Measurements from ENCODE around the gene PYURF. TPM values are rescaled to one million over a fixed set of nuclear protein-coding genes. Genes with fewer than 3 reads are reported as not detected.

The PYURF gene
- total and polyA plus RNA-seq, 2 of the 4 experiments (the other 2 are of a cell fraction) = 40.2 to 43.4 TPM

DNA sequence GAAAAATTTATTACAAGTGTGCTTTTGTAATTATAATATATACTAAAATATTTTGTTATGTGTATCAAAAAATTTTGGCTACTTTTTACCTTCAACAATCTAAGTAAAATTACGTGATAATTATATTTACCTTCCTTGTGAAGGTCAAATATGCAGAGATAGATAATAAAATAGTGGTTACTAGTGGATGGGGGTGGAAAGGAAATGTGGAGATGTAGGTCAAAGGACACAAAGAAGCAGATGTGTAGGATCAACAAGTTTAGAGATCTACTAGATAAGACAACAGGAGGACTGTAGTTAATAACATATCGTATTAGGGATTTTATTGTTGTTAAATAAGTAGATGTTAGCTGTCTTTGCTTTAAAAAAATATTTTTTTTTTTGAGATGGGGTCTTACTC lies 45.3 kb downstream of the PYURF start:
- ATAC-seq (ENCODE audit: low read depth) = no peak
- intact Hi-C loops (cut with micrococcal nuclease) = no loop called here
- Histone ChIP-seq H3K56ac (ENCODE audit: extremely low read depth, insufficient read depth, low read length) (no peak overlapping the region), H2AK5ac (ENCODE audit: low read depth, low read length) (no peak overlapping the region), H2AK9ac (replicated peaks; ENCODE audit: low read depth, low read length, poor library complexity) (no peak overlapping the region), H3K9me3 (ENCODE audit: control insufficient read depth, insufficient read depth, low read length) (no peaks in the 10 kb centered on the region), H2BK20ac (ENCODE audit: low read depth, low read length) (no peak overlapping the region), H4K91ac (ENCODE audit: insufficient read depth, low read depth, low read length) (no peak overlapping the region), H3K9ac (ENCODE audit: low read depth, low read length) (no peak overlapping the region), H2BK120ac (ENCODE audit: low read depth, low read length) (no peak overlapping the region), H3K4me1 (ENCODE audit: control insufficient read depth, insufficient read depth, low read length) (no peaks in the 10 kb centered on the region), H3K27me3 (ENCODE audit: control insufficient read depth, insufficient read depth, low read length) (peaks cover 2% of the 10 kb centered on the region; the same call in 1 of the 2 replicates), H3K36me3 (ENCODE audit: control insufficient read depth, insufficient read depth, low read length) (no peaks in the 10 kb centered on the region), H3K18ac (ENCODE audit: low read depth, low read length) (no peak overlapping the region), H3K4me2 (ENCODE audit: low read depth, low read length) (no peak overlapping the region), H3K9me1 (ENCODE audit: insufficient read depth, low read length) (no peaks in the 10 kb centered on the region), H2AFZ (replicated peaks; ENCODE audit: low read length, poor library complexity) (no peak overlapping the region), H3K79me1 (ENCODE audit: low read depth in 1 of 2, low read length in 2 of 2) (no peaks in the 10 kb centered on the region), H4K5ac (ENCODE audit: low read depth, low read length) (no peak overlapping the region), H4K20me1 (ENCODE audit: insufficient read depth, low read length) (no peaks in the 10 kb centered on the region), H3K4ac (ENCODE audit: low read depth, low read length) (no peak overlapping the region), H3K14ac (replicated peaks; ENCODE audit: low read depth, low read length) (no peak overlapping the region), H2BK15ac (ENCODE audit: low read depth, low read length) (no peak overlapping the region), H3K4me3 (ENCODE audit: insufficient read depth, low read depth, low read length) (no peak overlapping the region), H4K8ac (ENCODE audit: low read depth in 2 of 2, low read length in 2 of 2) (no peak overlapping the region), H3K27ac (ENCODE audit: insufficient read depth, low read length) (no peak overlapping the region), H3K23ac (ENCODE audit: low read depth, low read length) (no peak overlapping the region), H2BK5ac (ENCODE audit: low read depth, low read length, poor library complexity, severe bottlenecking) (no peak overlapping the region)
- in situ Hi-C loops (cut with MboI; ENCODE audit: low sequenced_read_pairs) = no loop called here
- DNase-seq = no peak
- no peak for TF ChIP-seq SMC3 (IDR thresholded peaks at IDR 0.05; ENCODE audit: low read depth, low read length)
- TF ChIP-seq POLR2A (IDR thresholded peaks at IDR 0.05; ENCODE audit: low read depth, low read length) = no peak
- no peak for TF ChIP-seq RFX5 (IDR thresholded peaks at IDR 0.05; ENCODE audit: low read depth, low read length)
- TF ChIP-seq RAD21 (IDR thresholded peaks at IDR 0.05; ENCODE audit: low read length) = no peak
- CTCF ChIA-PET = interaction anchor here (0.6 kb wide), 1 partner anchor 28 kb away, joined by 7 read pairs; no protein-coding TSS in a partner anchor
- dilution Hi-C loops (cut with HindIII; ENCODE audit: low sequenced_read_pairs, unreplicated experiment) = no loop called here
- 83% methylated on average over 1 of the region's 2 CpGs; no CpG with 5 or more reads in 1 of the 2 experiments for WGBS, 2 experiments (ENCODE audit: extremely low coverage in 2 of 2, insufficient read length in 1 of 2)
- BruUV-seq (replicated peaks) = no TSS peak
- POLR2A ChIA-PET (ENCODE audit: unreplicated experiment) = no interaction called here
